ENCODE data around the gene RNASE11. TPM values are rescaled to one million over a fixed set of nuclear protein-coding genes. Genes with fewer than 3 reads are reported as not detected.

Gene RNASE11
- total RNA-seq, 1 experiment from 2014 or later, result not detected

- Mint-ChIP-seq H3K36me3 (ENCODE audit: insufficient read depth, unreplicated experiment) (no peaks in the 10 kb centered on the region), H3K4me3 (ENCODE audit: unreplicated experiment) (no peak overlapping the region), H3K27ac (ENCODE audit: unreplicated experiment) (no peak overlapping the region), H3K4me1 (ENCODE audit: low read depth, unreplicated experiment) (peaks cover 28% of the 10 kb centered on the region), H3K9me3 (ENCODE audit: unreplicated experiment) (no peaks in the 10 kb centered on the region), H3K27me3 (ENCODE audit: insufficient read depth, unreplicated experiment) (no peaks in the 10 kb centered on the region)
- Histone ChIP-seq H3K4me1 (peaks cover 21% of the 10 kb centered on the region), H3K9me3 (no peaks in the 10 kb centered on the region), H3K4me3 (ENCODE audit: low read depth, low read length) (no peak overlapping the region), H3K36me3 (ENCODE audit: control insufficient read depth, insufficient read depth, low read length) (no peaks in the 10 kb centered on the region), H3K27me3 (replicated peaks; ENCODE audit: control insufficient read depth, insufficient read depth, low read length) (no peaks in the 10 kb centered on the region)
- ChIA-PET POLR2A (no interaction called here), CTCF (no interaction called here)
- no peak for TF ChIP-seq CTCF (IDR thresholded peaks at IDR 0.05; ENCODE audit: insufficient read depth in 1 of 2, low read depth in 1 of 2, low read length in 1 of 2, severe bottlenecking in 1 of 2, unreplicated experiment in 1 of 2)
- no TSS peak for BruUV-seq (replicated peaks)
- DNase-seq, result no peak
- intact Hi-C loops (cut with micrococcal nuclease; ENCODE audit: unreplicated experiment), result no loop called here
Measured at GRCh38 chr14:20617138-20618003, 29.6 kb upstream of the RNASE11 start.

- no peak for DNase-seq
- Histone ChIP-seq H3K27me3 (replicated peaks; ENCODE audit: control insufficient read depth, insufficient read depth, low read length) (no peaks in the 10 kb centered on the region), H3K9me3 (no peaks in the 10 kb centered on the region), H3K4me1 (peaks cover 13% of the 10 kb centered on the region), H3K36me3 (ENCODE audit: control insufficient read depth, insufficient read depth, low read length) (no peaks in the 10 kb centered on the region), H3K4me3 (ENCODE audit: low read depth, low read length) (no peak overlapping the region)
- no peak for TF ChIP-seq CTCF (IDR thresholded peaks at IDR 0.05; ENCODE audit: insufficient read depth in 1 of 2, low read depth in 1 of 2, low read length in 1 of 2, severe bottlenecking in 1 of 2, unreplicated experiment in 1 of 2)
- intact Hi-C loops (cut with micrococcal nuclease; ENCODE audit: unreplicated experiment), result no loop called here
- POLR2A ChIA-PET, result no interaction called here
- Mint-ChIP-seq H3K27me3 (ENCODE audit: insufficient read depth, unreplicated experiment) (no peaks in the 10 kb centered on the region), H3K4me3 (ENCODE audit: unreplicated experiment) (peak overlapping the region; percentile 41), H3K4me1 (ENCODE audit: low read depth, unreplicated experiment) (peaks cover 20% of the 10 kb centered on the region), H3K27ac (ENCODE audit: unreplicated experiment) (no peak overlapping the region), H3K36me3 (ENCODE audit: insufficient read depth, unreplicated experiment) (no peaks in the 10 kb centered on the region), H3K9me3 (ENCODE audit: unreplicated experiment) (no peaks in the 10 kb centered on the region)
- no TSS peak for BruUV-seq (replicated peaks)
- CTCF ChIA-PET, result no interaction called here
Measured at GRCh38 chr14:20615996-20616395, 28.2 kb upstream of the RNASE11 start.

- Histone ChIP-seq H3K27me3 (replicated peaks; ENCODE audit: control insufficient read depth, insufficient read depth, low read length) (no peaks in the 10 kb centered on the region), H3K4me1 (0 out of 2 replicates have a peak, but pooled peaks cover 4% of the 10 kb centered on the region), H3K36me3 (ENCODE audit: control insufficient read depth, insufficient read depth, low read length) (no peaks in the 10 kb centered on the region), H3K4me3 (ENCODE audit: low read depth, low read length) (peak overlapping the region; percentile 66), H3K9me3 (no peaks in the 10 kb centered on the region)
- Mint-ChIP-seq H3K4me3 (ENCODE audit: unreplicated experiment) (no peak overlapping the region), H3K9me3 (ENCODE audit: unreplicated experiment) (no peaks in the 10 kb centered on the region), H3K4me1 (ENCODE audit: low read depth, unreplicated experiment) (peaks cover 20% of the 10 kb centered on the region), H3K27me3 (ENCODE audit: insufficient read depth, unreplicated experiment) (no peaks in the 10 kb centered on the region), H3K36me3 (ENCODE audit: insufficient read depth, unreplicated experiment) (no peaks in the 10 kb centered on the region), H3K27ac (ENCODE audit: unreplicated experiment) (no peak overlapping the region)
- CTCF ChIA-PET, result interaction anchor here (0.6 to 2.2 kb wide), 10 partner anchors 14 to 271 kb away, joined by 3 to 13 read pairs (median 7); partner anchors contain the start of genes PARP2 and RNASE4
- peak in 1 of 2 experiments; percentile 37 for DNase-seq
- POLR2A ChIA-PET, result interaction anchor here (0.6 to 1.8 kb wide), 7 partner anchors 17 to 271 kb away, joined by 3 to 9 read pairs (median 4); partner anchors contain the start of genes PARP2, PIP4P1 and RNASE4
- no peak for TF ChIP-seq CTCF (IDR thresholded peaks at IDR 0.05; ENCODE audit: insufficient read depth in 1 of 2, low read depth in 1 of 2, low read length in 1 of 2, severe bottlenecking in 1 of 2, unreplicated experiment in 1 of 2)
- intact Hi-C loops (cut with micrococcal nuclease; ENCODE audit: unreplicated experiment), result no loop called here
- no TSS peak for BruUV-seq (replicated peaks)
Measured at GRCh38 chr14:20614038-20614840, 26.4 kb upstream of the RNASE11 start.

All from Caco-2 (cell line).